Measurements from ENCODE around the gene PRPH. TPM values are rescaled to one million over a fixed set of nuclear protein-coding genes. Genes with fewer than 3 reads are reported as not detected.

Gene PRPH
- total and polyA plus RNA-seq, 2 of the 8 experiments (the other 6 are each of a cell fraction or from before 2014, with no cell fraction given) = 0.79 to 1.4 TPM

GRCh38 chr12:49294804-49295081 is 204 bp upstream of the PRPH start:
- Histone ChIP-seq H2BK15ac (ENCODE audit: low read length) (no peak overlapping the region), H4K20me1 (replicated peaks in 1 of 2; ENCODE audit: control insufficient read depth in 1 of 2, insufficient read depth in 2 of 2, low read length in 2 of 2) (peaks cover 2 to 20% of the 10 kb centered on the region in 2 experiments), H3K36me3 (ENCODE audit: control insufficient read depth in 2 of 4, insufficient read depth in 4 of 4, low read length in 3 of 4) (no peaks in the 10 kb centered on the region), H3K4me2 (ENCODE audit: insufficient read depth in 1 of 2, low read depth in 2 of 2, low read length in 2 of 2) (peak overlapping the region; percentile 48 to 80; a peak in 3 of 4 replicates), H2BK120ac (replicated peaks; ENCODE audit: low read depth, low read length) (no peak overlapping the region), H3K4me3 (ENCODE audit: extremely low read depth in 1 of 4, insufficient read depth in 2 of 4, low read depth in 3 of 4, low read length in 4 of 4) (peak overlapping the region in 1 of 4 experiments; percentile 55; a peak in 4 of 8 replicates), H3K9me3 (ENCODE audit: insufficient read depth in 2 of 2, low read depth in 1 of 2, low read length in 1 of 2) (no peaks in the 10 kb centered on the region), H3K4me1 (replicated peaks in 1 of 4; ENCODE audit: control insufficient read depth in 3 of 4, insufficient read depth in 4 of 4, low read length in 3 of 4) (peaks cover 0 to 36% (median 17%) of the 10 kb centered on the region in 4 experiments; a peak in 6 of 7 replicates), H3K27ac (ENCODE audit: low read depth, low read length) (no peak overlapping the region), H4K8ac (ENCODE audit: extremely low read depth, insufficient read depth, low read length) (no peak overlapping the region), H3K9ac (replicated peaks in 1 of 4; ENCODE audit: extremely low read depth in 1 of 4, low read depth in 3 of 4, low read length in 3 of 4) (no peak overlapping the region), H2BK20ac (ENCODE audit: low read length) (no peak overlapping the region), H3K79me2 (ENCODE audit: control insufficient read depth in 1 of 2, insufficient read depth in 2 of 2, low read length in 2 of 2) (no peaks in the 10 kb centered on the region), H3K79me1 (ENCODE audit: low read depth, low read length) (no peaks in the 10 kb centered on the region), H4K5ac (ENCODE audit: insufficient read length, low read depth, low read length) (no peak overlapping the region), H2AK5ac (ENCODE audit: low read depth, low read length) (no peak overlapping the region), H4K91ac (replicated peaks; ENCODE audit: insufficient read length, low read length) (no peak overlapping the region), H2BK12ac (ENCODE audit: low read depth, low read length) (no peak overlapping the region), H3K18ac (ENCODE audit: extremely low read depth, low read length) (no peak overlapping the region), H3K23me2 (ENCODE audit: low read depth, low read length) (peaks cover 11% of the 10 kb centered on the region; the same call in 1 of the 2 replicates), H3K23ac (ENCODE audit: insufficient read length) (no peak overlapping the region), H3K27me3 (replicated peaks in 1 of 4; ENCODE audit: control insufficient read depth in 3 of 4, extremely low read depth in 1 of 4, insufficient read depth in 3 of 4, low read length in 3 of 4) (peaks cover 50 to 72% (median 68%) of the 10 kb centered on the region in 4 experiments), H2AFZ (ENCODE audit: low read length) (no peak overlapping the region), H3K56ac (replicated peaks; ENCODE audit: insufficient read length, low read depth, low read length) (no peak overlapping the region), H2BK5ac (ENCODE audit: low read depth, low read length) (no peak overlapping the region), H3K14ac (ENCODE audit: insufficient read length) (no peak overlapping the region), H3K4ac (replicated peaks; ENCODE audit: insufficient read length, low read depth, low read length) (no peak overlapping the region)
- FAIRE-seq = no peak
- ChIA-PET POLR2A (ENCODE audit: partially characterized antibody) (interaction anchor here (0.9 to 5.0 kb wide), 12 partner anchors 10 to 164 kb away, joined by 3 to 48 read pairs (median 6); partner anchors contain the start of genes C1QL4, DNAJC22, TROAP and TUBA1B), CTCF (ENCODE audit: partially characterized antibody) (interaction anchor here (0.6 to 14.4 kb wide), 24 partner anchors 10 to 530 kb away, joined by 3 to 276 read pairs (median 4); partner anchors contain the start of genes C1QL4, DNAJC22, KCNH3 and TROAP)
- TF ChIP-seq SIRT6 (IDR thresholded peaks at IDR 0.05; ENCODE audit: low read length) (no peak), SP4 (IDR thresholded peaks at IDR 0.05; ENCODE audit: low read length) (no peak), ATF2 (IDR thresholded peaks at IDR 0.05; ENCODE audit: low read length) (no peak), TCF12 (IDR thresholded peaks at IDR 0.05; ENCODE audit: low read depth, low read length) (no peak), TAF1 (IDR thresholded peaks at IDR 0.05; ENCODE audit: low read depth, low read length) (no peak), EP300 (IDR thresholded peaks at IDR 0.05; ENCODE audit: borderline replicate concordance in 1 of 2, low read depth in 2 of 2, low read length in 2 of 2) (no peak)
- TF ChIP-seq, protein P1, sequence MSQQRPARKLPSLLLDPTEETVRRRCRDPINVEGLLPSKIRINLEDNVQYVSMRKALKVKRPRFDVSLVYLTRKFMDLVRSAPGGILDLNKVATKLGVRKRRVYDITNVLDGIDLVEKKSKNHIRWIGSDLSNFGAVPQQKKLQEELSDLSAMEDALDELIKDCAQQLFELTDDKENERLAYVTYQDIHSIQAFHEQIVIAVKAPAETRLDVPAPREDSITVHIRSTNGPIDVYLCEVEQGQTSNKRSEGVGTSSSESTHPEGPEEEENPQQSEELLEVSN (IDR thresholded peaks at IDR 0.05) = no peak
- no peak for DNase-seq (ENCODE audit: low read depth in 1 of 2, low spot score in 2 of 2)
- 17% methylated on average over 2 of the region's 5 CpGs; no CpG with 5 or more reads in 1 of the 2 experiments for WGBS, 2 experiments (ENCODE audit: extremely low coverage in 1 of 2, insufficient coverage in 1 of 2, insufficient read length in 1 of 2, insufficient replicate concordance in 2 of 2, low coverage in 1 of 2, low lambda C conversion rate in 2 of 2, missing lambda C conversion rate in 1 of 2)

Measured in H1 (cell line).